Heart left ventricle (tissue), 13 donors: ENCODE results near the gene TBCD.

Experiments
- POLR2A ChIP-seq, 2 donors: fragments of 450-650 bp; IDR thresholded peaks; one replicate each; pipeline ENCODE4 v1.6.1; 2017; ENCODE audit warnings: antibody characterized with exemption in 2 of 2, mild to moderate bottlenecking in 2 of 2, moderate library complexity in 2 of 2
- TF ChIP-seq, protein P1 (sequence below), 12 donors: fragments of 200-600 bp; sonication (generic) in 4 of 12; IDR thresholded peaks; one replicate each; pipeline versions ENCODE4 v1.5.0 to v1.8.0; 2018 to 2022; ENCODE audit warnings: antibody characterized with exemption in 12 of 12, mild to moderate bottlenecking in 5 of 12
- donor health status: ischemic (EF 13 %, LVEDD 7.1; RV severe dilation, severe dysfunction).
- donor health status: DM: no; HTN: yes; CAD: no.
- donor health status: DM: no; HTN: no; CAD: no.
- donor health status: ischemic (EF 25% LVEDD 6.9; RV normal size, moderate dysfunction).
- donor health status: ischemic (EF 25% LVEDD 5.7; RV mildly dilated, moderate dysfunction).
- donor health status: ischemic (EF 35%, LVEDD 5.7; RV mildly dilated, moderate dysfunction).
- donor health status: nonischemic (EF 11% LVEDD 7.7; RV severe dilation, severe dysfunction).
- donor health status: DM: yes; HTN: yes; CAD: no.
- donor health status: PGD.
- donor health status: ischemic (EF 29% LVEDD 5.4; RV normal size, mild dysfunction).
- donor health status: nonischemic (EF 23%, LVEDD 6.1; RV moderate dilation, normal function).

DNA sequence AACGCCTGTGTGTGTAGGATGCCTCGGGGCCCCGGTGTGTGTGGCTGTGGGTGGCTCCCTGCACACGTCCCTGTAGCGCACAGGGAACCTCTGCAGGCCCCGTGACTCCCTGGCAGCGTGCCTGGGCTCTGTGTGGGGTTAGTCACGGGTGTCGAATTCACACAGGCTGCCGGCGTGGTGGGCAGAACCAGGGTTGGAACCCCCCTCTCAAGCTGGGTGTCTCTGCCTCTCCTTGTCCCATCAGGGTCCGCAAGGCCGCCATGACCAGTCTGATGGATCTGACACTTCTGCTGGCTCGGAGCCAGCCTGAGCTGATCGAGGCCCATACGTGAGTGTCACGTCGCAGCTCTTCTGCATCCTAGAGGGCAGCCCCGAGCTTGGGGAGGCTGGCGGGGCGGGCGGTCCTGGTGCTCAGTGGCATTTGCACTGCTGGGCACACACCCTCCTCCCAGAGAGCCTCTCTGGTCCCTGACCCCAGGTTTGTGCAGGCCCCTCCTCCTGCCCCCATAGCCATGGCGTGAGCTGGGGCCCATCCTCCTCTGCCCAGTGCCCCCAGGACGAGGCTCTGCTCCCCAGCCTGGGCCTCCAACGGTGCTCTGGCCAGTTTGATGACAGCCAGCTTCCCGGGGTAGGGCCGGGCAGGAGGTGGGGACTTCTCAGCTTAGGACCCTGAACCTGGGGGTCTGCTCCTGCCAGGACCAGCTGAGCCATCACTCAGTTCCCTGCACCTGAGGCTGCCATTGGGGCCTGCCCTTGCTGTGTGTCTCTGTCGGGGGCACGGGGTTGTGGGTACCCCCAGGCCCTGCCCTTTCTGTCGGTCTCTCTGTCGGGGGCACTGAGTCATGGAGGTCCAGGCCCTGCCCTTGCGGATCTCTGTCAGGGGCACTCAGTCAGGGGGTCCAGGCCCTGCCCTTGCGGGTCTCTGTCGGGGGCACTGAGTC, 176.1 kb downstream of the TBCD start:
- TF ChIP-seq, protein P1, sequence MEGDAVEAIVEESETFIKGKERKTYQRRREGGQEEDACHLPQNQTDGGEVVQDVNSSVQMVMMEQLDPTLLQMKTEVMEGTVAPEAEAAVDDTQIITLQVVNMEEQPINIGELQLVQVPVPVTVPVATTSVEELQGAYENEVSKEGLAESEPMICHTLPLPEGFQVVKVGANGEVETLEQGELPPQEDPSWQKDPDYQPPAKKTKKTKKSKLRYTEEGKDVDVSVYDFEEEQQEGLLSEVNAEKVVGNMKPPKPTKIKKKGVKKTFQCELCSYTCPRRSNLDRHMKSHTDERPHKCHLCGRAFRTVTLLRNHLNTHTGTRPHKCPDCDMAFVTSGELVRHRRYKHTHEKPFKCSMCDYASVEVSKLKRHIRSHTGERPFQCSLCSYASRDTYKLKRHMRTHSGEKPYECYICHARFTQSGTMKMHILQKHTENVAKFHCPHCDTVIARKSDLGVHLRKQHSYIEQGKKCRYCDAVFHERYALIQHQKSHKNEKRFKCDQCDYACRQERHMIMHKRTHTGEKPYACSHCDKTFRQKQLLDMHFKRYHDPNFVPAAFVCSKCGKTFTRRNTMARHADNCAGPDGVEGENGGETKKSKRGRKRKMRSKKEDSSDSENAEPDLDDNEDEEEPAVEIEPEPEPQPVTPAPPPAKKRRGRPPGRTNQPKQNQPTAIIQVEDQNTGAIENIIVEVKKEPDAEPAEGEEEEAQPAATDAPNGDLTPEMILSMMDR (IDR thresholded peaks at IDR 0.05), result no peak
- no peak for TF ChIP-seq POLR2A (IDR thresholded peaks at IDR 0.05)
